AG09309 (cell line): Measurements from ENCODE around the gene HYI.
"Not testable (repeated sequence)": the region's sequence is repeated elsewhere in the genome, so short reads cannot be mapped to it uniquely, and the experiment has no call there.

Experiments
- DNase-seq: peaks from one replicate; pipeline ENCODE4 v3.0.0-alpha.2; 2010; ENCODE audit warnings: low read depth
- H3K4me3 ChIP-seq: 2 replicates; pipeline ENCODE4 v1.5.1; 2011; ENCODE audit warnings: mild to moderate bottlenecking, low read depth, low read length, moderate library complexity; ENCODE audit not compliant: control insufficient read depth
- CTCF ChIP-seq: IDR thresholded peaks from 2 replicates; pipeline ENCODE4 v1.5.1; 2011; ENCODE audit warnings: mild to moderate bottlenecking, low read depth, low read length, inconsistent platforms; ENCODE audit not compliant: insufficient read depth, control insufficient read depth; ENCODE audit errors: missing control alignments

The HYI gene

GRCh38 chr1:43453442-43454269 is at the start of gene HYI:
HYI (minus strand) TSS chr1:43453931; CDS start chr1:43453793, 138 bp downstream.
- no peak for TF ChIP-seq CTCF
- peak within 1 kb of the TSS; percentile 51 for H3K4me3 ChIP-seq
- peak; percentile 61 for DNase-seq

GRCh38 chr1:43501806-43502205 is 48.1 kb upstream of the HYI start:
- H3K4me3 ChIP-seq, DNase-seq: not testable (repeated sequence)

- DNase-seq = no peak
- no peak overlapping the region for H3K4me3 ChIP-seq
- no peak for TF ChIP-seq CTCF
These were observed 46.2 kb upstream of the HYI start for GRCh38 chr1:43499898-43500297.

GRCh38 chr1:43495204-43495603 is 41.5 kb upstream of the HYI start:
- no peak for TF ChIP-seq CTCF
- no peak for DNase-seq
- no peak overlapping the region for H3K4me3 ChIP-seq

GRCh38 chr1:43493661-43494450 is 40.1 kb upstream of the HYI start:
- no peak overlapping the region for H3K4me3 ChIP-seq
- no peak for TF ChIP-seq CTCF
- no peak for DNase-seq

- TF ChIP-seq CTCF = no peak
- no peak for DNase-seq
- no peak overlapping the region for H3K4me3 ChIP-seq
These were observed 39.1 kb upstream of the HYI start for GRCh38 chr1:43492826-43493225.

GRCh38 chr1:43491061-43491460 is 37.3 kb upstream of the HYI start:
- TF ChIP-seq CTCF = no peak
- no peak overlapping the region for H3K4me3 ChIP-seq
- no peak for DNase-seq
